ENCODE data around the gene GNPDA1. TPM values are rescaled to one million over a fixed set of nuclear protein-coding genes. Genes with fewer than 3 reads are reported as not detected.

GNPDA1 gene
- total RNA-seq (2022; extraction: Qiagen RNA extraction; ENCODE audit: low read depth): 61.0 to 76.4 TPM (median 65.2 TPM) in 5 replicates

GRCh38 chr5:142012792-142013388 lies at the start of gene GNPDA1:
TSS of gene GNPDA1 (minus strand) at chr5:142013027. CDS start at chr5:142012035, 992 bp downstream.

GRCh38 chr5:141968914-141969608 lies 43.8 kb downstream of the GNPDA1 start, which contains the start of gene RNF14:
TSS of gene RNF14 (plus strand) at chr5:141969105. CDS start at chr5:141973589, 4,484 bp downstream.

GRCh38 chr5:141958113-141958512 lies 54.7 kb downstream of the GNPDA1 start, which contains the start of gene PCDH12:
TSS of gene PCDH12 (minus strand) at chr5:141958202. CDS start at chr5:141957851, 351 bp downstream.

Other genes starting within 250 kb of the GNPDA1 start
- 1.6 to 4.8 TPM (median 3.1 TPM) in 5 replicates for gene PCDH1, start 134.6 kb downstream of the GNPDA1 start, total RNA-seq (2022; extraction: Qiagen RNA extraction; ENCODE audit: low read depth)
- gene DELE1, start 89.2 kb downstream of the GNPDA1 start, total RNA-seq (2022; extraction: Qiagen RNA extraction; ENCODE audit: low read depth): 38.5 to 65.4 TPM (median 56.0 TPM) in 5 replicates
- gene PCDH12, start 54.8 kb downstream of the GNPDA1 start, total RNA-seq (2022; extraction: Qiagen RNA extraction; ENCODE audit: low read depth): 0.02 TPM in 1 of 5 replicates, not detected in the others
- 45.9 to 61.4 TPM (median 55.0 TPM) in 5 replicates for gene RNF14, start 43.9 kb downstream of the GNPDA1 start, total RNA-seq (2022; extraction: Qiagen RNA extraction; ENCODE audit: low read depth)
- 36.6 to 57.2 TPM (median 51.9 TPM) in 5 replicates for gene NDFIP1, start 95.8 kb upstream of the GNPDA1 start, total RNA-seq (2022; extraction: Qiagen RNA extraction; ENCODE audit: low read depth)